Thymus (tissue), 11 donors: ENCODE data around the gene COPE. TPM values are rescaled to one million over a fixed set of nuclear protein-coding genes. Genes with fewer than 3 reads are reported as not detected.
"Not testable (repeated sequence)": the region's sequence is repeated elsewhere in the genome, so short reads cannot be mapped to it uniquely, and the experiment has no call there.

Source experiments
- DNase-seq, 9 donors: peaks; one replicate each; pipeline ENCODE4 v3.0.0-alpha.2; 2013; ENCODE audit warnings: low spot score in 9 of 9, low read depth in 6 of 9, missing footprints in 1 of 9
- H3K27ac ChIP-seq, 2 donors: one replicate each; pipeline ENCODE4 v1.5.1; 2013; ENCODE audit warnings: control low read depth in 1 of 2, low read depth in 1 of 2, low read length in 1 of 2, mild to moderate bottlenecking in 1 of 2, moderate library complexity in 1 of 2
- H3K27me3 ChIP-seq, 2 donors: one replicate each; pipeline ENCODE4 v1.5.1; 2013; ENCODE audit warnings: low read length in 1 of 2; ENCODE audit not compliant: control insufficient read depth in 2 of 2, insufficient read depth in 1 of 2
- H3K36me3 ChIP-seq, 2 donors: one replicate each; pipeline ENCODE4 v1.5.1; 2013; ENCODE audit warnings: low read length in 1 of 2, mild to moderate bottlenecking in 1 of 2, moderate library complexity in 1 of 2; ENCODE audit not compliant: control insufficient read depth in 2 of 2, insufficient read depth in 2 of 2
- H3K4me1 ChIP-seq, 2 donors: one replicate each; pipeline ENCODE4 v1.5.1; 2013; ENCODE audit warnings: low read length in 2 of 2; ENCODE audit not compliant: control insufficient read depth in 2 of 2, insufficient read depth in 2 of 2
- H3K4me3 ChIP-seq, 2 donors: one replicate each; pipeline ENCODE4 v1.5.1; 2013; ENCODE audit warnings: low read length in 2 of 2, control low read depth in 1 of 2, mild to moderate bottlenecking in 1 of 2
- H3K9me3 ChIP-seq, 2 donors: one replicate each; pipeline ENCODE4 v1.5.1; 2013; ENCODE audit warnings: low read length in 1 of 2, mild to moderate bottlenecking in 1 of 2; ENCODE audit not compliant: control insufficient read depth in 2 of 2, insufficient read depth in 1 of 2
- WGBS: extraction: QIAGEN DNeasy Blood & Tissue Kit; methylation state at CpG from one replicate; pipeline ENCODE4 v1.1.7; 2013; 5-methylcytosine and 5-hydroxymethylcytosine counted together
- polyA plus RNA-seq: library from polyadenylated mRNA; stranded (reverse); fragments of 200-250 nt; gene quantifications from one replicate; pipeline ENCODE4 v1.2.3, GENCODE V29; 2013
- total RNA-seq: library from RNA; stranded (reverse); fragments of 120-200 nt; gene quantifications from one replicate; pipeline ENCODE4 v1.2.4, GENCODE V29; 2013
- donor health status: healthy.

Gene COPE
- total and polyA plus RNA-seq, 2 donors: 180 to 197 TPM

GRCh38 chr19:18905513-18906236 is 13.5 kb downstream of the COPE start:
- H3K36me3 ChIP-seq: peaks cover 74 to 75% of the 10 kb centered on the region in 2 donors
- 73% methylated on average over 26 of the region's 26 CpGs for WGBS
- no peaks in the 10 kb centered on the region for H3K27me3 ChIP-seq
- no peaks in the 10 kb centered on the region for H3K9me3 ChIP-seq
- peaks cover 0 to 10% of the 10 kb centered on the region in 2 donors for H3K4me1 ChIP-seq
- H3K27ac ChIP-seq: no peak overlapping the region
- no peak overlapping the region for H3K4me3 ChIP-seq
- DNase-seq: peak in 1 of 9 donors; percentile 23

- WGBS: 97% methylated on average over 8 of the region's 8 CpGs
- H3K36me3 ChIP-seq: peaks cover 76 to 77% of the 10 kb centered on the region in 2 donors
- no peak for DNase-seq
These were observed 14.1 kb downstream of the COPE start for GRCh38 chr19:18905058-18905456.

GRCh38 chr19:18904334-18905057 is 14.7 kb downstream of the COPE start:
- Histone ChIP-seq H3K4me3 (no peak overlapping the region), H3K9me3 (no peaks in the 10 kb centered on the region), H3K36me3 (peaks cover 76 to 78% of the 10 kb centered on the region in 2 donors), H3K27me3 (no peaks in the 10 kb centered on the region), H3K4me1 (peaks cover 0 to 10% of the 10 kb centered on the region in 2 donors), H3K27ac (no peak overlapping the region)
- DNase-seq: no peak
- 97% methylated on average over 25 of the region's 25 CpGs for WGBS

More at GRCh38 chr19:18905058-18905456, 14.1 kb downstream of the COPE start:
- H3K9me3 ChIP-seq: no peaks in the 10 kb centered on the region
- H3K4me1 ChIP-seq: peaks cover 0 to 10% of the 10 kb centered on the region in 2 donors
- no peak overlapping the region for H3K4me3 ChIP-seq
- no peaks in the 10 kb centered on the region for H3K27me3 ChIP-seq
- no peak overlapping the region for H3K27ac ChIP-seq

GRCh38 chr19:18903156-18904037 is 15.8 kb downstream of the COPE start:
- Histone ChIP-seq H3K36me3 (peaks cover 74 to 80% of the 10 kb centered on the region in 2 donors), H3K9me3 (no peaks in the 10 kb centered on the region), H3K4me3 (no peak overlapping the region), H3K4me1 (peaks cover 0 to 10% of the 10 kb centered on the region in 2 donors), H3K27ac (no peak overlapping the region), H3K27me3 (no peaks in the 10 kb centered on the region)
- 95% methylated on average over 29 of the region's 29 CpGs for WGBS
- no peak for DNase-seq

GRCh38 chr19:18902519-18902918 is 16.7 kb downstream of the COPE start:
- not testable (repeated sequence) for H3K27ac ChIP-seq, DNase-seq, H3K4me3 ChIP-seq, H3K9me3 ChIP-seq, H3K27me3 ChIP-seq, H3K4me1 ChIP-seq
- H3K36me3 ChIP-seq: peaks cover 69 to 76% of the 10 kb centered on the region in 2 donors
- 98% methylated on average over 5 of the region's 5 CpGs for WGBS

GRCh38 chr19:18901491-18901890 is 17.7 kb downstream of the COPE start:
- Histone ChIP-seq H3K9me3 (no peaks in the 10 kb centered on the region), H3K27me3 (peaks cover 8 to 14% of the 10 kb centered on the region in 2 donors), H3K36me3 (peaks cover 59 to 66% of the 10 kb centered on the region in 2 donors), H3K4me1 (peaks cover 0 to 10% of the 10 kb centered on the region in 2 donors), H3K4me3 (no peak overlapping the region), H3K27ac (no peak overlapping the region)
- 90% methylated on average over 7 of the region's 7 CpGs for WGBS
- DNase-seq: no peak

GRCh38 chr19:18900700-18901481 is 18.3 kb downstream of the COPE start:
- Histone ChIP-seq H3K4me1 (peaks cover 0 to 7% of the 10 kb centered on the region in 2 donors), H3K36me3 (peaks cover 53 to 60% of the 10 kb centered on the region in 2 donors), H3K27me3 (peaks cover 14 to 17% of the 10 kb centered on the region in 2 donors), H3K4me3 (no peak overlapping the region), H3K27ac (no peak overlapping the region), H3K9me3 (no peaks in the 10 kb centered on the region)
- DNase-seq: no peak
- WGBS: 94% methylated on average over 17 of the region's 17 CpGs
